ENCODE data around the gene CNTN6. TPM values are rescaled to one million over a fixed set of nuclear protein-coding genes. Genes with fewer than 3 reads are reported as not detected.

The CNTN6 gene
- total RNA-seq, 1 donor from 2014 or later, result 9.2 TPM

- H3K27ac ChIP-seq, result no peak overlapping the region
- DNase-seq (no peak), ATAC-seq (no peak)
- H3K4me1 ChIP-seq, result no peaks in the 10 kb centered on the region
- no peak overlapping the region for H3K4me3 ChIP-seq
- H3K9me3 ChIP-seq, result no peaks in the 10 kb centered on the region
- intact Hi-C loops (cut with DNase I), result no loop called here
- no peak for TF ChIP-seq CTCF (IDR thresholded peaks at IDR 0.05)
- no peaks in the 10 kb centered on the region for H3K36me3 ChIP-seq
- no peaks in the 10 kb centered on the region for H3K27me3 ChIP-seq
Measured at GRCh38 chr3:1446531-1446930, 353.7 kb downstream of the CNTN6 start.

GRCh38 chr3:1447452-1447851 is 354.6 kb downstream of the CNTN6 start:
- no peak overlapping the region for H3K27ac ChIP-seq
- no peaks in the 10 kb centered on the region for H3K27me3 ChIP-seq
- ATAC-seq (no peak), DNase-seq (no peak)
- TF ChIP-seq CTCF (IDR thresholded peaks at IDR 0.05), result no peak
- H3K4me3 ChIP-seq, result no peak overlapping the region
- no peaks in the 10 kb centered on the region for H3K9me3 ChIP-seq
- intact Hi-C loops (cut with DNase I), result no loop called here
- H3K36me3 ChIP-seq, result no peaks in the 10 kb centered on the region
- no peaks in the 10 kb centered on the region for H3K4me1 ChIP-seq

GRCh38 chr3:1448443-1448842 is 355.6 kb downstream of the CNTN6 start:
- no peak for TF ChIP-seq CTCF (IDR thresholded peaks at IDR 0.05)
- no peak for ATAC-seq
- intact Hi-C loops (cut with DNase I), result no loop called here

More at GRCh38 chr3:1448443-1448842, 355.6 kb downstream of the CNTN6 start:
- H3K4me1 ChIP-seq, result no peaks in the 10 kb centered on the region
- no peaks in the 10 kb centered on the region for H3K36me3 ChIP-seq
- H3K27me3 ChIP-seq, result no peaks in the 10 kb centered on the region
- DNase-seq, result no peak
- no peak overlapping the region for H3K4me3 ChIP-seq
- no peak overlapping the region for H3K27ac ChIP-seq
- no peaks in the 10 kb centered on the region for H3K9me3 ChIP-seq

Data from upper lobe of right lung (tissue), 1 donor.